HG02642 (cell line): ENCODE measurements around the gene SLC1A2.

Source experiments
- ATAC-seq: cut with Tn5 transposase; IDR thresholded peaks from one replicate; pipeline ENCODE4 v1.9.1; 2021; ENCODE audit warnings: mild to moderate bottlenecking; ENCODE audit not compliant: unreplicated experiment, poor library complexity

SLC1A2 gene

DNA sequence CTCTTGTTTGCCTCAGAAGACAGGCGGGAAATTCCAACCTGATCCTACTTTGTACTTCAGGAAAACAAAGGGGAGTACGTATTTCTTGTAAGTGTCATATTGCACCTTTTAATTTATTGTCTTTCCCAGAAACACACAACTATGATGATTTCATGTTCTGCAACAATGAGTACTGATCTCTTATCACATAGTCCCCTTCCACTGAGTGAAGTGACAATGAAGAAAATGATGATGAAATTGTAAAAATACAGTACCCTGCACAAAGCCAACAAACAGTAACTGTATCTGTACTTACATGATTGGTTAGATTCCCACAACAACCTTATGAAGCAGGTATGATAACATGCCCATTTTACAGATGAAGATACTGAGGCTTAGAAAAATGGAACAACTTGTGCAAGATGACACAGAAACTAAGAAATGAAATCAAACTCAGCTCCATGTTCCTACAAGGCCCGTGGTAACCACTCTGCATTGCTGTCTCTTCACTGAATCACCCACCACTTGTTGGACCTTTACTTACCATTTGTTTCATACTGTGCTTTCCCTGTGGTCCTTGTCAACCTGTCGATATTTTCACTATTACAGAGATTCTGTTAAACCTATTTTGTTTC is 37.5 kb downstream of the SLC1A2 start:
- ATAC-seq = no peak

DNA sequence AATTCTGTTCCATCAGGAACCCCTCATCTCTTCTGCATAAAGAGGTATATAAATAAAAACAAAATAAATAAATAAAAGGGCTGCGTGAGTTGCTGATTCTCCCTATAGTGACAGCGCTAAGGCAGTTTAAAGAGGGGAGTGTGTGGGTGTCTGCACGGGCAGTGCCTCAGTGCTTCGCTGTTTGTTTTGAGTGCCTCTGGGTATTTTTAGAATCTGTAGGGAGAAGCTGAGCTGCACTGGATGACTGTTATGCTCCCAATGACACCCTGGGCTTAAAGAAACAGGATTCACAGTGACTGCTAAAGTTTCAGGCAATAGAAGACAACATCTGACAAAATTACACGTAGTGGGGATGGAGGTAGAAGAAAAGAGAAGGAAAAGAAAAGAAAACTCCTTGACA is 38.8 kb downstream of the SLC1A2 start:
- ATAC-seq = no peak

DNA sequence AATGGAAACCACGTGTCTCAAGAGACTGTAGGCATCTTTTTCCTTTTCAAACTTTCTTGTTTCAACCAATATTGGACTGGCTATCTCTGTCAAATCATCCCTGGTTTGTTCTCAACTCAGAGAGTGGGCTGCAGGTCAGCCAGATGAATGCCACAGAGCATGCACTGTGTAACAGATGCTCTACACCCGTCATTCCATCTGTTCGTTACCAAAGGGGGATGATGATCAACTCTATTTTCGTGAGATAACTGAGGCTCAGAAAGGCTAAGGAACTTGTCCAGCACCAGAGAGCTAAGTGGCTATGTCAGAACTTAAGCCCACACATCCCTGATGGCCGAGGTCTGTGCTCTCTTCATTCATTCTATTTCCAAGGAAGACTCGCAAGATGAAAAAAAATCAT is 42.1 kb downstream of the SLC1A2 start:
- no peak for ATAC-seq

DNA sequence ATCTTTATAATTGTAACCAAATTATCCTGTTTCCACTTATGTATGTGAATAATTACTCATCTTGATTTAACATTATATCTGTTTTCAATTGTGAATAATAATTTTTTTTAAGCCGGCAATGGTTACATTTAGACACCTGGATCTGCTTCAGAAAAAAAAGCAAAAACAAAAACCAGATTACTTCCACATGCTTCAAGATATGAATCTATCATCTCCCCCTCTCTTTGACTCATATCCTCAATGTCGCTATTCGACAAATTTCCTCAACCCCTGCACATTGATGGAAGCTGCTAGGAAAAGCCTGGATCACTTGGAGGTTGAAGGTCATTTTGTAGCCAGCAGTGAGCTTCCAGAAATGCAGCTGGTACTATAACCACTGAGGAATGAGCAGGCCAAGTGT is 42.7 kb downstream of the SLC1A2 start:
- ATAC-seq = no peak

DNA sequence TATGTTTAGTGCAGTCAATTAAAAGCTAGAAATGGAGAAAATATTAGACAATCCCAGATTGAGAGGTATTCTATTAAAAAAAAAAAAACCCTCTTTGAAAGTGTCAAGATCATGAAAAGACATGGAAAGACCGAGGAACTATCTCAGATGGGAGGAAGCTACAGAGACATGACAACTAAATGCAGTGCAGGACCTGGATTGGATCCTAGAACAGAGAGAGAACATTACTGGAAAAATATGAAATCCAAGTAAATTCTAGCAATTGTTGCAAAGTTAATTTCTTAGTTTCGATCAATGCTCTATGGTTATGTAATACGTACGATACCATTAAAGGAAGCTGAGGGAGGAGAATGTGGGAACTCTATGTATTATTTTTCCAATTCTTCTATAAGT is 43.2 kb downstream of the SLC1A2 start:
- no peak for ATAC-seq

DNA sequence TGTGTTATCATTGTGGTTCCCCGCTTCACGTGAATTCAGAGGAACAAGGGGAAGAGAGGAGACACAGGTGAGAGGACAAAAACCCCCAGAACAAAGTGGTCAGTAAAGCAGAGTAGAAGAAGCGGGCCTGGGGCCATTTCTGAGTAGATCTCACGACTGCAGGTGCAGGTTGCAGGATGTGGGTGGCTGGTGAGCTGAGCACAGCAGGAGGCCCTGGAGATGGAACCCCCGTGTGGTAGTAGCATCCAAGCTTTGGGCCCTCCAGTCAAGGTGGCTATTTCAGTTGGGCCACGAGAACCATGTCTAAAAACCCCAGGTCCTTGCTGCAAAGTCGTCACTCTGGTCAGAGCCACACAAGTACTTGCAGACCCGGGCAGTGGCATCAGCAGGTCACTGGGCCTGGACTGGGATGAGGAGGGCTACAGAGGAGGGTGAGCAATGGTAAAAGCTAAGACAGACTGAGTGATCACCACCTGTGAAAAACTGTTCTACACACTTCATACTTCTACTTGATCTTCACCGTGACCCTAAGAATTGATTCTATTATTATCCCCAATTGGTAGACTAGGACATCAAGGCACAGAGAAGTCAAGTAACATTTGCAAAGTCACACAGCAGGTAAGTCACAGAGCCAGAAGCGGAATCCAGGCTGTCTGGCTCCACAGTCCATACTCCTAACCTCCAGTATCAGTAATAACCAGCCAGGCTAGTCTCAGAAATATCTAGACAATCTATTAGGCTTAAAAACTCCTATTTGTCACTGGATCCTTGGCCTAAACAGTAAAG is 43.8 kb downstream of the SLC1A2 start:
- ATAC-seq = no peak

DNA sequence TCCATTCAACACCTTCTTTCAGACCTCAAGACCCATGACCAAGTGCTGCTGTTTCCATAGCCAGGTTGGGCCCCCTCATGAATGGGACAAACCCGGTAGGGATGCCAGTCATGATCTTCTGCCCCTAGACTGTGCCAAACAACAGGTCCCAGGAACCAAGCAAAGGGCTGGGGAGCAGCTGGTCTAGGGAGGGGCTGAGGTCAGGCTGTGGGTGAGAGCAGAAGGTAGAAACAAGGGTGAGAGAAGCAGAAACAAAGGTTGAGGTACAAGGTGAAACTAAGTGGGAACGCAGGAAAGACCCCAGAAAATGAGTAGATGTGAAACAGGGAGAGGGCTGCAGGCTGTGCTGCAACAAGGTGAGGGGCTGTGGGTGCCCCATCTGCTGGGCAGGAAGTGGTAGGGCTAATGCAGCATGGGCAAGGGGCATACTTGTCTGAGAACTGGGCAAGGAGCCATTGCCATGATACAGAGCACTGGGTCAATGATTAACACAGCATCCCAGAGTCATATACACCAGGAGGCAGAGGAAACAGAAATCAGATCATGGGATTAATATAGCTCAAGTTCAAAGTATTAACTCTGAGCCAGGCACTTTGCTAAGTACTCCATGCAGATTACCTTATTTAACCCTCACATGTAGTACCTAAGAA is 45.9 kb downstream of the SLC1A2 start:
- ATAC-seq = no peak

DNA sequence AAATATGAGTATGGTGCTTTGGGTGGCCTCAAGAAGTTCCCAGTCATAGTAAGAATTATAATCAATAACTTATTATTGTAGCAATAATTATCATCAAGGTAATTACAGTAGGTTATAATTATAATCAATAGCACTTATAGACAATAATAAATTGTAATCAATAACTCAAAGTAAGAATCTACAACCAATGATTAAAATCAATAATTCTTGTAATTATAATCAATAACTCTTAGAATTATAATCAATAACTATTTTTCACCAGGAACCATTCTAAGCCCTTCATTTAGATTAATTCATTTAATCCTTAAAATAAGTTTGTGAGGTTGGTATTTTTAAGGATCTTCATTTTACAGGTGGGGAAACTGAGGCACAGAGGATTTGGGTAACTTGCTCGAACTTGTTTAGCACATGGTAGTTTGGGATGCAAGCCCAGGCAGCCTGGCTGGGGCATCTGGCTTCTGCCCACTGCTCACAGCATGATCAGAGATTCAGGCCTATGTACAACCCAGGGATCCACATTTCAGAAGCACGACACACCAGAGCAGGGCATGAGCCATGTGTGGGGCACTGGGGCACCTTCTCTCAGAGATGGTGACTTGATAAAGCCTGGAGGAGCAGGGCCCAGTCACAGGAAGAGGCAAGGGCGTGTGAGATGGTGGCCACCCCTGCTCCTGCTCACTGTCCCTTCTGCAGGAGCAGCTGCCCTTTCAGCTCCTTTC is 46.6 kb downstream of the SLC1A2 start:
- ATAC-seq = no peak

DNA sequence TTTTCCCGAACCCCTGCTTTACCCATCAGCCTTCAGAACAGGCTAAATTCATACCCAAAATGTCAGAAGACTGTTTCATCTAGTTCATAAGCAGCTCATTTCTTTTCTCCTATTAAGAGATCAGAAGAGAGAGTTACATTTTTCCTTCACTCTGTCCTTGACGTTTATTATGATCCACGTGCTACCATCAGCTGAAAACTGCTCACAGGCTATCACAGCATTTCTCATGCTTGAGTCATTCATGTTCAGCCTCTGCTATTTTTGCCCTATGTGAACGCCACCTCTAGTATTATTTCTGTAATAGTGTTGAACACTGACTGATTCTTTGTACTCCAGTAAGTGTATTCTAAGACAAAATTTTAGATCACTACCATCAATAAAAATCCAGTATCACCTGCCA is 51.9 kb downstream of the SLC1A2 start:
- no peak for ATAC-seq

DNA sequence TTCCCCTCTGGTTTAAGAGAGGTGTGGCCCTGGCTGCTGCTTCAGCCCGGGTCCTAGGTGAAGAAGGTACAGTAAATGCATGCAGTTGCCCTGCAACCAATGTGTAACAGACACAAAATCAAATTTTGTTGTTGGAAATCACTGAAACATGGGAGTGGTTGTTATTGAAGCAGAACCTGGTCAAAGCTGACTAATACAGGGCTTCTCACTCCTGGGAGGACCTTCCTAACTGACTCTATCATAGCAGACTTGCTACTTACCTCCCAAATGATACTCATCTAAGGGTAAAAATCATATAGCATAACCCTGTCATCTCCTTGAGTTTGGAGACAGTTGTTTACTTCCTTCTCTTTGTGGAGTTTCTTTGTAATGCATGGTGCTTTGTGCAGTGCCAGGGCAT is 52.6 kb downstream of the SLC1A2 start:
- ATAC-seq = no peak

DNA sequence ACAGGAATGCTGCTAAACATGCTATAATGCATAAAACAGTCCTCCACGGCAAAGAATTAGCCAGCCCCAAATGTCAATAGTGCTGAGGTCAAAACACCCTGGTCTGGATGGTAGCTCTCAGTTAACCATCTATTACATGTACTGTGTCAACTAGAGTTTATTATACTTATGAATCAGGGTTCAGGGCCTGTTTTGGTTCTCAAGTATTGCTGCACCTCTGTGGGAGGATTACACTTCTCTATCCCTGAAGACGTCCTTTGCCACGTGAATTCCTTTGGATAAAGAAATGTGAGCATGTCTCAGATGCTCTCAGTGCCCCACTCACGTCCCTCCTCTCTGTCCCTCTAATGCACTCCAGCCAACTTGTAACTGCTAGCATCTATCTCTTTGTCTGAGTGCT is 53.4 kb downstream of the SLC1A2 start:
- ATAC-seq = no peak

DNA sequence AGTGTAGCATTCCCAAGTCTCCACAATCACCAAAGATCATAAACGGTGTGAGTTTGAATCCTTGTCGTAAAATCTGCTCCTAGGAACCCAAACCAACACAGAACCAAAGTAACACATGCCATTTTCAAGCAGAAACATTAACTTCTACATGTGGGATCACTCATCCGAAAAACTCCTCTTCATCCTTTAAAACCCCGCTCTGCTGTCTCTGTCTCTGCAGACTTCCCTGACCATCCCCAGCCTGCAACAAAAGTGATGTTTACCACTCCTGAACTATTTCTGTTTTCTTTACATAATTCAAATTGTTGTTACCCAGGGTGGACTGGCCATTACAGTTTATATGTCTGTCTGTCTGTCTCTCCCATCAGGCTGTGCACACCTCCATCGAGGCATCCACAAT is 54.0 kb downstream of the SLC1A2 start:
- ATAC-seq = no peak

DNA sequence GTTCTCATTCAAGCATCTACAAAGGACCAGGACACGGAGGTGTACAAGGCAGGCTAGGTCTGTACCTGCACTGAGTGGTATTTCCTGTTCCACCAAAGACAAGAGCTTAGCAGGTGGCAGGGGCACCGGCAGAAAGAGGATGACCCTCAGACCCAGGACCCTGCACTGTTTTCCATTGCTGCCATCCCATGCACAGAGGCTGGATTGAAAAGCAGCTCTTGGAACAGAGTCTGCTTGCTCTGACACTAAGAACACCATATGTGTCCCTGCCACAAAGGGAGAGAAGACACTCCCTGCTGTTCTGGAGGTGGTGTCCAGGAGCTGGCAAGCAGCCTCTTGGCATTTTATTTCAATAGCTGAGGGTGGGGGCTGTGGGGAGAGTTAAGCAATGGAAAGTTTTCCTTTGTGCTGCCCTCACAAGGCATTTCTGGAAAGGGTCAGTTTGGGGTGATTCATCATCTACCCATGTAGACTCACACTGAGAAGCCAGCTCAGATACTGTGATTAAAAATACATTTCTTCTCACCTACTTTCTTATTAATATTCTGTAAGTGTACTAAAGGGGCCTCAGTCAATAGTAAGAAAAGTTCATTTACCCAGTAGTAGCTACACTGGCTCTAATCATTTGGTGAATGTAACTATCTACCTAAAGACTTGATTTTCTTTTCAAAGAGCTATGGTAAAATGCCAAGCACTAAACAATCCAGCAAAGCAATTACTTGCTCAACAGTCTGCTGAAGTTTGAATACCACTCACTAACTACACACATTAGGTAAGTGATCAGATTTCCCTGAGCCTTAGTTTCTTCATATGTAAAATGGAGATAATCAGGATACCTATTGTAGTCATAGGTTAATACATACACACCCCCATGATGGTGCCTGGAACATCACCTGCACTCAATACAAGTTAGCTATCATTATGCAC is 55.2 kb downstream of the SLC1A2 start:
- ATAC-seq = no peak

DNA sequence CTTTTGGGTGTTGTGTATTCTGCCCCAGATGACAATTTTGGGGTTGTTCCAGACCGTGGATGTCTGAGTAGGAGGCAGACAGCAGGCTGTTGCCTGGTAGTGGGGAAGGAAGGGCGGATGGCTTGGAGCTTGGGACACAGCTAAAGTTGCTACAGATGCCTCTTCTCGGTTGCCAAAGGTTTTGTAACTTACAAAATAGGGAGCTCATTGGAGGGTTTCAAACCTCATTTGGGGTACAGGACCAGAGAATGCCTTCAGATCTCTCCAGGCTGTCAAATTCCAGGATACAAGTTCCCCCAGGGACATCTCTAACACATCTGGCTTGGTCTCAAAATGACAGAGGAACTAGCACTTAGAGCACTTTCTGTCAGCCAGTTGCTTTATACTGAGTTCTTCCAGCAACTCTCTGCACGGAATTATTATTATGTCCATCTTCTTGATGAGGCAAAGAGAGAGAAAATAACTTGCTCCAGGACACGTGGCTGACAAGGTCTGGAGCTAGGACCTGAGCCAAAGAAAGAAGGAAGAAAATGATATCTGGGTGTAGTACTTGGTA is 56.0 kb downstream of the SLC1A2 start:
- no peak for ATAC-seq

DNA sequence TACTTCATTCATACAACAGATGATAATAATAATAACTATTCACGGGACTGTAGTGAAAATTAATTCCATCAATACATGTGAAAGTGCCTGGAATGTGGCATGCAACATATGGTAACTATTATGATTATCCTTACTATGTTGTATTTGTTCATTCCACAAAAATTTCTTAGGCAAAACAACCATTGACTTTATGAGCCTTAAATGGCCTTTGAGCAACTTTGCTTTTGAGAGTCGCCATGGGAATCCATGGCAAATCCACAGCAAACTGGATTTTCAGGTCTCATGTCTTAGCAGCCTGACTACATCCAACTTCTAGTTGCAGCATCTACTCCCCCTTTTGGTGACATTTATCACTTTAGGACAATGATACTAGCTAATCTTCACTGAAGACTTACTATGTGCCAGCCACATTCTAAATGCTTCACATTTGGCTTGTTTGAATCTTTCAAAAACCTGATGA is 56.8 kb downstream of the SLC1A2 start:
- ATAC-seq = no peak

DNA sequence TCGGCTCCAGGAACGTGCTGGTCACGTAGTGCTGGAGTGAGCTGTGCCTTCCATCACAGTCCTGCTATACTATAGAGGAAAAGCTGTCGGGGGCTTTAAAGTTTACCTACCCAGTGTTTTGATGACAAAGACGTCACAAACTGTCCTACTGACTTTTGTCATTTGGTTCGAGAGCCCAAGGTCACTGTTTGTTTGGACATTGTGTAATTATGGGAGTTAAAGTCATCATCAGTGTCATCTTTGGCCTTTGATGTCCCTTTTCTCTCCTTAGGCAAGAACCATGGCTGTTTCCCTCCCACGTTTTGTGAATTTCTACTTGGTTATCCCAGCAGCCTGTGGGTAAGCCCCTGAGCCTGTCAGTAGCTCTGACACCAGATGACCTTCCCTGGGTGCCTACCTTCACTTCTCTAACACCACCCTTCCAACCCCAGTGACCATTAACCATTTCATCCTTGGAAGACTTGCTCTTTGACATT is 59.3 kb downstream of the SLC1A2 start:
- ATAC-seq = no peak

DNA sequence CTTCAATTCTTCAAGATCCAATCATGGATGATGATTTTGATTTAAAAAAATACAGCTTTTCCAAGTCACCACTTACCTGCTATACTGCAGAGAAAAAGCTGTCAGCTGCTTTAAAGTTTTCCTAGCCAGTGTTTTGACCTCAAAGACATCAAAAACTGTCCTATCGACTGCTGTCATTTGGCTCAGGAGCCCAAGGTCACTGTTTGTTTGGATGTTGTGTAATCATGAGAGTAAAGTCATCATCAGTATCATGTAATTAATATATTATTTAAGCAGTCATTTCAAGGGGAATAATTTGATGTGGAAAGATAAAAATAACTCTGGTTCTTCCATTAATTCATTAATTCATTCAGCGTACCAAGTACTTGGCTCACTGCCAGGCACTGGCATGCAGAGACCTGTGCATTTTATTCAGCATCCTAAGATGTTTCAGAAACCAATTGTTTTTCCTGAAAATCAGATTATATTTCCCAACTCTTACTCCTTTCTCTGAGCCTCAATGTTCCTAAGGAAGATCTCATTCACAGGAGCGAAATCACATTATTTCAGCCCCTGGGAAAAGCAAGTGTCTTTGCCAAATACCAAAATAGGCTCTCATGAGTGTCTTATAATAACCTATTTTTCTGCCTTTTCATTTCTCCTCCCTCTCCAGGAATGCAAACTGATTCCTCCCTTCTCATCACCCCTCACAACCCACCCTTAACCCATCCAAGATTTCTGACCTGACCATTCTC is 59.9 kb downstream of the SLC1A2 start:
- ATAC-seq = no peak

DNA sequence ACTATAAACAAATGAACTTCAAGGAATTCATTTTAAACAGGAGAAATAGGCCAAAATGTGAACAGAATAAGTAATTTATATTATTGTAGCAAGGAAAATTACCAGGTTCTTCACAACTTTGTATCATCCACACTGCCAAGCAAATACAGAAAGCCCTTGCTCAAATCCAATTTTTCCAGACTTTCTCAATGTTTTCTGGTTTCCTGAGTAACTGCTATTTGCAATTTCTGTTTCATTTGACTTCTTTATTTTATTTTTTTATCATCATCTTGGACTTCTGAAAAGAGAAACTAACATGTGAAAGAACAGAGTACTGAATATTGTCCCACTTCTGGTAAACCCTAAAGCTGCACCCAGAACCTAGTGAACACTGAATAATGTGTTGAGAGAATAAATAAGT is 61.0 kb downstream of the SLC1A2 start:
- ATAC-seq = no peak

DNA sequence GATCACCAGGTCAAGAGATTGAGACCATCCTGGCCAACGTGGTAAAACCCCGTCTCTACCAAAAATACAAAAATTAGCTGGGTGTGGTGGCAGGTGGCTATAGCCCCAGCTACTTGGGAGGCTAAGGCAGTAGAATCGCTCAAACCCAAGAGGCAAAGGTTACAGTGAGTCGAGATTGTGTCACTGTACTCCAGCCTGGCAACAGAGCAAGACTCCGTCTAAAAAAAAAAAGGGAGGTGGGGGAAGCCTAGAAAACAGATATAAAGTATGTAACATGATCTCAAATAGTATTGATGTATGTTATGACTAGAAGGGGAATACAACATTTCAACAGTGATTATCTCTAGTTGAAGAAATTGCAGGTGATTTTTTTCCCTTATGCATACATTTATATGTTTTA is 61.4 kb downstream of the SLC1A2 start:
- no peak for ATAC-seq
